CD14-positive monocyte (primary cell): Measurements from ENCODE around the gene RWDD1. TPM values are rescaled to one million over a fixed set of nuclear protein-coding genes. Genes with fewer than 3 reads are reported as not detected.

Experiments
- DNase-seq, 3 donors: peaks; one replicate each; pipeline ENCODE4 v3.0.0-alpha.2; 2011 to 2022
- H2AFZ ChIP-seq: 2 replicates; pipeline ENCODE4 v1.6.0; 2012; ENCODE audit warnings: mild to moderate bottlenecking, low read depth, low read length, inconsistent platforms; ENCODE audit not compliant: insufficient read depth, poor library complexity, severe bottlenecking
- H3K27ac ChIP-seq, 2 donors: 1 replicate in 1 of 2; 2 replicates in 1 of 2; pipeline ENCODE4 v1.5.1; 2012 to 2013; ENCODE audit warnings: low read length in 2 of 2, control low read depth in 1 of 2, inconsistent platforms in 1 of 2, low read depth in 1 of 2, mild to moderate bottlenecking in 1 of 2
- H3K27me3 ChIP-seq, 2 donors: one replicate each; pipeline versions ENCODE4 v1.6.0 to v1.6.1; 2011 to 2013; ENCODE audit warnings: low read length in 2 of 2; ENCODE audit not compliant: control insufficient read depth in 2 of 2, insufficient read depth in 2 of 2
- H3K36me3 ChIP-seq, 2 donors: replicated peaks in 1 of 2; 1 replicate in 1 of 2; 2 replicates in 1 of 2; pipeline versions ENCODE4 v1.5.1 to v1.6.1; 2012 to 2013; ENCODE audit warnings: low read length in 2 of 2, control low read depth in 1 of 2, inconsistent platforms in 1 of 2, mild to moderate bottlenecking in 1 of 2; ENCODE audit not compliant: insufficient read depth in 2 of 2, control insufficient read depth in 1 of 2
- H3K4me1 ChIP-seq, 2 donors: 1 replicate in 1 of 2; 2 replicates in 1 of 2; pipeline versions ENCODE4 v1.5.1 to v1.6.1; 2012 to 2013; ENCODE audit warnings: low read length in 2 of 2, control low read depth in 1 of 2, inconsistent platforms in 1 of 2, mild to moderate bottlenecking in 1 of 2, moderate library complexity in 1 of 2; ENCODE audit not compliant: insufficient read depth in 2 of 2, control insufficient read depth in 1 of 2
- H3K4me2 ChIP-seq: replicated peaks from 2 replicates; pipeline ENCODE3; 2012; ENCODE audit warnings: low read length, moderate library complexity, mild to moderate bottlenecking; ENCODE audit not compliant: poor library complexity, severe bottlenecking; ENCODE audit errors: extremely low read depth
- H3K4me3 ChIP-seq, 3 experiments: fragments of 200-600 bp in 1 of 3; sonication (generic) in 1 of 3; replicated peaks in 1 of 3; 1 replicate in 2 of 3; 2 replicates in 1 of 3; pipeline ENCODE4 v1.5.1; 2011 to 2013; ENCODE audit warnings: low read length in 3 of 3, mild to moderate bottlenecking in 3 of 3, control low read depth in 2 of 3, low read depth in 2 of 3, inconsistent platforms in 1 of 3, moderate library complexity in 1 of 3
- H3K79me2 ChIP-seq: 2 replicates; pipeline ENCODE4 v1.6.0; 2012; ENCODE audit warnings: mild to moderate bottlenecking, control low read depth, inconsistent platforms, low read length, moderate library complexity; ENCODE audit not compliant: insufficient read depth
- H3K9ac ChIP-seq: 2 replicates; pipeline ENCODE4 v1.6.0; 2017; ENCODE audit warnings: low read length, mild to moderate bottlenecking; ENCODE audit not compliant: insufficient read depth, poor library complexity, severe bottlenecking
- H3K9me3 ChIP-seq, 2 donors: replicated peaks in 1 of 2; 1 replicate in 1 of 2; 2 replicates in 1 of 2; pipeline versions ENCODE4 v1.5.1 to v1.6.1; 2012 to 2013; ENCODE audit warnings: low read length in 2 of 2, control low read depth in 1 of 2; ENCODE audit not compliant: control insufficient read depth in 1 of 2, insufficient read depth in 1 of 2
- H4K20me1 ChIP-seq: 2 replicates; pipeline ENCODE4 v1.6.0; 2012; ENCODE audit warnings: mild to moderate bottlenecking, low read length, control low read depth, moderate library complexity; ENCODE audit not compliant: insufficient read depth
- H3K27ac Mint-ChIP-seq, 7 donors: one replicate each; pipeline ENCODE4 v1.8.0; 2020; ENCODE audit warnings: mild to moderate bottlenecking in 7 of 7, mixed read lengths in 7 of 7, moderate library complexity in 6 of 7, inconsistent platforms in 2 of 7
- H3K27me3 Mint-ChIP-seq, 3 donors: one replicate each; pipeline ENCODE4 v1.8.0; 2021 to 2022; ENCODE audit warnings: low read depth in 3 of 3, mild to moderate bottlenecking in 3 of 3, mixed read lengths in 3 of 3, moderate library complexity in 3 of 3, inconsistent platforms in 1 of 3
- H3K36me3 Mint-ChIP-seq, 2 donors: one replicate each; pipeline ENCODE4 v1.8.0; 2020; ENCODE audit warnings: mixed read lengths in 2 of 2, inconsistent platforms in 1 of 2, mild to moderate bottlenecking in 1 of 2
- H3K4me1 Mint-ChIP-seq: one replicate; pipeline ENCODE4 v1.8.0; 2020; ENCODE audit warnings: mild to moderate bottlenecking, mixed read lengths
- H3K4me3 Mint-ChIP-seq, 2 donors: one replicate each; pipeline ENCODE4 v1.8.0; 2020; ENCODE audit warnings: mild to moderate bottlenecking in 2 of 2, mixed read lengths in 2 of 2, moderate library complexity in 1 of 2
- H3K9me3 Mint-ChIP-seq, 7 donors: one replicate each; pipeline ENCODE4 v1.8.0; 2020 to 2022; ENCODE audit warnings: mixed read lengths in 7 of 7, mild to moderate bottlenecking in 6 of 7, moderate library complexity in 6 of 7, inconsistent platforms in 2 of 7
- CTCF ChIP-seq: fragments of 200-600 bp; IDR thresholded peaks from one replicate; pipeline ENCODE4 v1.8.0; 2022; ENCODE audit warnings: antibody characterized with exemption, mild to moderate bottlenecking
- whole genome bisulfite sequencing: methylation state at CpG from one replicate; pipeline ENCODE4 v1.1.5; 2013; ENCODE audit warnings: missing lambda C conversion rate; ENCODE audit not compliant: insufficient coverage; 5-methylcytosine and 5-hydroxymethylcytosine counted together
- intact Hi-C, 2 donors: fragments of 100-400 bp; cut with micrococcal nuclease; formaldehyde crosslinking; loops; one replicate each; pipeline versions ENCODE4 v1.15.0 to v1.15.1; 2023
- polyA plus RNA-seq, 3 donors: library from polyadenylated mRNA; depleted of rRNA in 1 of 3; unstranded in 2 of 3; stranded (reverse) in 1 of 3; fragments of 300-500 nt in 2 of 3; fragments of >200 nt in 1 of 3; fragmentation: Illumina TruSeq in 2 of 3; gene quantifications; 1 replicate in 2 of 3; 2 replicates in 1 of 3; pipeline ENCODE4 v1.2.3, GENCODE V29; 2012 to 2021

The RWDD1 gene
- polyA plus RNA-seq, 3 donors = 11.8 to 45.5 (median 34.7) TPM

GRCh38 chr6:116611056-116611455 lies 39.8 kb downstream of the RWDD1 start:
- Mint-ChIP-seq H3K4me3 (no peak overlapping the region), H3K4me1 (peaks cover 3% of the 10 kb centered on the region), H3K27ac (no peak overlapping the region), H3K36me3 (no peaks in the 10 kb centered on the region), H3K27me3 (peaks cover 10 to 15% (median 12%) of the 10 kb centered on the region in 3 donors), H3K9me3 (no peaks in the 10 kb centered on the region)
- DNase-seq = no peak
- Histone ChIP-seq H3K4me1 (peaks cover 5 to 6% of the 10 kb centered on the region in 2 donors), H3K36me3 (no peaks in the 10 kb centered on the region), H3K9me3 (no peaks in the 10 kb centered on the region), H2AFZ (no peak overlapping the region), H3K79me2 (no peaks in the 10 kb centered on the region), H3K4me2 (no peak overlapping the region), H4K20me1 (no peaks in the 10 kb centered on the region), H3K4me3 (no peak overlapping the region), H3K27me3 (peaks cover 0 to 4% of the 10 kb centered on the region in 2 donors), H3K9ac (no peak overlapping the region), H3K27ac (no peak overlapping the region)
- TF ChIP-seq CTCF = no peak
- WGBS = no CpG with 5 or more reads among the region's 4 CpGs
- intact Hi-C loops = no loop called here

GRCh38 chr6:116615937-116616736 lies 44.8 kb downstream of the RWDD1 start, which contains the start of gene RSPH4A:
RSPH4A (plus strand) TSS chr6:116616479; CDS start chr6:116616624, 145 bp downstream.
- H3K27me3 ChIP-seq = peaks cover 13 to 17% of the 10 kb centered on the region in 2 donors
- peak within 1 kb of the TSS; percentile 49 for H3K9ac ChIP-seq
- peaks cover 15% of the 10 kb centered on the region in 2 donors for H3K4me1 ChIP-seq
- peak within 1 kb of the TSS; percentile 71 to 95 for H3K4me3 Mint-ChIP-seq
- no peaks in the 10 kb centered on the region for H3K79me2 ChIP-seq
- peak; percentile 47 to 78 (median 70) for DNase-seq
- 0% methylated on average over 22 of the region's 29 CpGs for WGBS
- intact Hi-C loops = no loop called here
- peak within 1 kb of the TSS; percentile 75 for H3K4me2 ChIP-seq
- H4K20me1 ChIP-seq = no peaks in the 10 kb centered on the region
- no peak within 1 kb of the TSS for H3K27ac ChIP-seq
- no peaks in the 10 kb centered on the region for H3K36me3 Mint-ChIP-seq
- H3K9me3 Mint-ChIP-seq = peaks cover 0 to 5% (median 0%) of the 10 kb centered on the region in 7 donors
- H3K36me3 ChIP-seq = no peaks in the 10 kb centered on the region
- H3K27ac Mint-ChIP-seq = peak within 1 kb of the TSS in 4 of 7 donors; percentile 2 to 34 (median 12)
- no peak for TF ChIP-seq CTCF
- peak within 1 kb of the TSS; percentile 42 for H2AFZ ChIP-seq
- H3K4me1 Mint-ChIP-seq = peaks cover 15% of the 10 kb centered on the region
- H3K27me3 Mint-ChIP-seq = peaks cover 30 to 34% (median 31%) of the 10 kb centered on the region in 3 donors
- H3K4me3 ChIP-seq = peak within 1 kb of the TSS; percentile 31 to 71 (median 33)
- no peaks in the 10 kb centered on the region for H3K9me3 ChIP-seq
